ENCODE data around the gene UNC45A.

GRCh38 chr15:90945091-90945490 is 10.0 kb downstream of the UNC45A start:
- TF ChIP-seq EP300 (IDR thresholded peaks at IDR 0.05) (no peak), CTCF (IDR thresholded peaks at IDR 0.05) (no peak), POLR2A (IDR thresholded peaks at IDR 0.05) (no peak), POLR2AphosphoS5 (IDR thresholded peaks at IDR 0.05) (no peak)
